Prostate gland (tissue), 2 donors: ENCODE data around the gene PRR14L. TPM values are rescaled to one million over a fixed set of nuclear protein-coding genes. Genes with fewer than 3 reads are reported as not detected.

Experiments used
- DNase-seq: peaks from one replicate; pipeline ENCODE4 v3.0.0-alpha.2; 2019; ENCODE audit warnings: low spot score
- H3K27ac ChIP-seq, 2 donors: fragments of 200-600 bp; sonication (generic); 2 replicates each; pipeline ENCODE4 v1.5.1; 2017 to 2019
- H3K27me3 ChIP-seq: fragments of 200-600 bp; sonication (generic); replicated peaks from 2 replicates; pipeline ENCODE4 v1.5.1; 2019; ENCODE audit not compliant: insufficient read depth
- H3K36me3 ChIP-seq, 2 donors: fragments of 200-600 bp; sonication (generic); 1 replicate in 1 of 2; 2 replicates in 1 of 2; pipeline versions ENCODE4 v1.5.1 to v1.8.1; 2017 to 2019
- H3K4me1 ChIP-seq: fragments of 200-600 bp; sonication (generic); replicated peaks from 2 replicates; pipeline ENCODE4 v1.5.1; 2019
- H3K4me3 ChIP-seq, 2 donors: fragments of 200-600 bp; sonication (generic); 2 replicates each; pipeline ENCODE4 v1.5.1; 2017 to 2019
- H3K9me3 ChIP-seq: fragments of 200-600 bp; sonication (generic); 2 replicates; pipeline ENCODE4 v1.5.1; 2017
- CTCF ChIP-seq, 4 experiments: fragments of 200-600 bp in 2 of 4; fragments of 450-650 bp in 2 of 4; sonication (generic) in 2 of 4; IDR thresholded peaks; 1 replicate in 3 of 4; 2 replicates in 1 of 4; pipeline ENCODE4 v1.5.1; 2016 to 2019; ENCODE audit warnings: antibody characterized with exemption in 4 of 4, mild to moderate bottlenecking in 2 of 4, moderate library complexity in 2 of 4
- POLR2A ChIP-seq: fragments of 450-650 bp; IDR thresholded peaks from one replicate; pipeline ENCODE4 v1.6.1; 2016; ENCODE audit warnings: antibody characterized with exemption, mild to moderate bottlenecking
- POLR2AphosphoS5 ChIP-seq: sonication (generic); formaldehyde crosslinking; IDR thresholded peaks from one replicate; pipeline ENCODE4 v1.6.1; 2017; ENCODE audit warnings: antibody characterized with exemption
- WGBS: methylation state at CpG from one replicate; pipeline ENCODE4 v1.1.5; 2018; 5-methylcytosine and 5-hydroxymethylcytosine counted together
- intact Hi-C: fragments of 100-400 bp; cut with DNase I; formaldehyde crosslinking; loops from one replicate; pipeline ENCODE4 v1.14.2; 2022
- total RNA-seq, 2 donors: library from RNA; depleted of rRNA; stranded (reverse); fragments of >200 nt; gene quantifications; one replicate each; pipeline ENCODE4 v1.1.0, GENCODE V29; 2016

Gene PRR14L
- total RNA-seq, 2 donors from 2014 or later = 17.7 to 42.4 TPM

DNA sequence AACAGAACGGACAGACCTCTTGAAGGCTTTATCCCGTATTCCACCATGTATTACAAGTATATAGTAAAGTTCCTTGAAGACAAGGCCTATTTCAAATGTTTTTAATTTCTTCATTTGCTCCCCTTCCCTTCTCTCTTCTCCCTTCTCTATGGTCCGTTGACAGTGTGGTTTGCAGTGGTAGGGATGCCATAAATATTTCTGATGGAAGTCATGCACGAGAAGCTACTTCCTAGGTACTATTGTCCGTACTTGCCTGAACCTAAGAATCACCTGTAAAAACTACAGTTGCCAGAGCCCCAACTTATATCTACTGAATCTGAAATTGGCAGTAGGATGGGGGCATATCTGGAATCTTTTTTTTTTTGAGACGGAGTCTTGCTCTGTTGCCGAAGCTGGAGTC, 90.7 kb downstream of the PRR14L start:
- 66% methylated on average over 7 of the region's 7 CpGs for WGBS
- no peaks in the 10 kb centered on the region for H3K9me3 ChIP-seq
- H3K27ac ChIP-seq = no peak overlapping the region
- no peaks in the 10 kb centered on the region for H3K4me1 ChIP-seq
- DNase-seq = no peak
- TF ChIP-seq POLR2AphosphoS5 = no peak
- no peak for TF ChIP-seq CTCF (IDR thresholded peaks at IDR 0.05)
- no peak for TF ChIP-seq POLR2A
- H3K4me3 ChIP-seq = no peak overlapping the region
- H3K36me3 ChIP-seq = no peaks in the 10 kb centered on the region
- no peaks in the 10 kb centered on the region for H3K27me3 ChIP-seq
- intact Hi-C loops = no loop called here

GRCh38 chr22:31654408-31654807, 95.5 kb downstream of the PRR14L start:
- no peak overlapping the region for H3K4me3 ChIP-seq
- H3K27ac ChIP-seq = no peak overlapping the region
- no peaks in the 10 kb centered on the region for H3K36me3 ChIP-seq
- intact Hi-C loops = no loop called here
- no peaks in the 10 kb centered on the region for H3K4me1 ChIP-seq
- TF ChIP-seq POLR2AphosphoS5 = no peak
- TF ChIP-seq POLR2A = no peak
- no peak for TF ChIP-seq CTCF (IDR thresholded peaks at IDR 0.05)
- WGBS = 97% methylated on average over 5 of the region's 5 CpGs
- no peaks in the 10 kb centered on the region for H3K9me3 ChIP-seq
- DNase-seq = no peak
- no peaks in the 10 kb centered on the region for H3K27me3 ChIP-seq

DNA sequence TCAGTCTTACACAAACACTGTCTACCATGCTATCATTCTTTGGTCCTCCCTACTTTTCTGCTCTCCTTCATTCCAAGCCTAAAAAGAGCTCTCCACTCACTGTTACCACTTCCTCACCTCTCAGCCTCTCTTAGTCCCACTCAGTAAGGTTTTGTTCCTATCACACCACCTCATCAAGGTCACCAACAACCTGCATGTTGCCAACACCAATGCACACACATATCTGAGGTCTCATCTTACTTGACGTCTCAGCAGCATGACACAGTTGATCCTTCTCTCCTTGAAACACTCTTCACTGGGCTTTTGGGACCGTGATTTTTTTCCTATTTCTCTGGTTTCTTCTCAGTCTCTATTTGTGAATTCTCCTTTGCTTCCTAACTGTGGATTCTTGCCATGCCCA, 96.0 kb downstream of the PRR14L start:
- no peak overlapping the region for H3K27ac ChIP-seq
- no peak for DNase-seq
- H3K4me1 ChIP-seq = no peaks in the 10 kb centered on the region
- H3K4me3 ChIP-seq = no peak overlapping the region
- TF ChIP-seq CTCF (IDR thresholded peaks at IDR 0.05) (no peak), POLR2A (no peak), POLR2AphosphoS5 (no peak)
- H3K27me3 ChIP-seq = no peaks in the 10 kb centered on the region
- intact Hi-C loops = no loop called here
- no peaks in the 10 kb centered on the region for H3K9me3 ChIP-seq
- no peaks in the 10 kb centered on the region for H3K36me3 ChIP-seq
- WGBS = 83% methylated on average over 2 of the region's 2 CpGs

DNA sequence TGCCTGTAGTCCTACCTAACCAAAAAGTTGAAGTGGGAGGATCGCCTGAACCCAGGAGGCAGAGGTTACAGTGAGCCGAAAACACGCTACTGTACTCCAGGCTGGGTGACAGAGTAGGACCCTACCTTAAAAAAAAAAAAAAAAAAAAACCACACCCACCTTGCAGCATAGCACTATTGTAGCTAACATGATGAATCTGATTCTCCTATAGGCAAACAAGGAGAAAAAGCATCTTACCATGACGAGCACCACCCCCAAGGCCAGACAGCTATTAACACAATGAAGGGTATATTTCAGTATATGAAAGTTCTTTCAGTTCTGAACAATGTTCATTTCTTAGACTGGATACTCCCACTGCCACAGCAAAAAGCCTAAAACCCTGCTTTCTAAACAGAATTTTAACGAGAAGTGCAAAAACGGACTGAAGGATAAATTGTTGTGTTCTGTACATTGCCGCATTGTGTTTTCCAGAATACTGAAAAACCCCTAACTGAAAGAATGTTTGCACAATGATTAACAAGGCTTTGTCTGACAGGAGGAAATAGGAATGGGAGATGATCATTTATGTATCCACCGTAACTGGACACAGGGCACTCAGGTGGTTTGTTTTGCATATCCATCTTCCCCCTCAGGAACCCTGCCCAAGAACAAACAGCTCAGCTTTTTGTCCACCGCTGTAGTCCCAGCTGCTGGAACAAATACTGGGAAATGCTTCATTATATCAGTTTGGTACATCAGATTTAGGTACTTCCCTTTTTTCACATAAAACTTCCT, 96.8 kb downstream of the PRR14L start:
- Histone ChIP-seq H3K27me3 (no peaks in the 10 kb centered on the region), H3K36me3 (no peaks in the 10 kb centered on the region), H3K9me3 (no peaks in the 10 kb centered on the region), H3K4me3 (no peak overlapping the region), H3K27ac (no peak overlapping the region), H3K4me1 (no peaks in the 10 kb centered on the region)
- WGBS = 49% methylated on average over 9 of the region's 9 CpGs
- TF ChIP-seq CTCF (IDR thresholded peaks at IDR 0.05) (no peak), POLR2AphosphoS5 (no peak), POLR2A (no peak)
- DNase-seq = no peak
- intact Hi-C loops = no loop called here

DNA sequence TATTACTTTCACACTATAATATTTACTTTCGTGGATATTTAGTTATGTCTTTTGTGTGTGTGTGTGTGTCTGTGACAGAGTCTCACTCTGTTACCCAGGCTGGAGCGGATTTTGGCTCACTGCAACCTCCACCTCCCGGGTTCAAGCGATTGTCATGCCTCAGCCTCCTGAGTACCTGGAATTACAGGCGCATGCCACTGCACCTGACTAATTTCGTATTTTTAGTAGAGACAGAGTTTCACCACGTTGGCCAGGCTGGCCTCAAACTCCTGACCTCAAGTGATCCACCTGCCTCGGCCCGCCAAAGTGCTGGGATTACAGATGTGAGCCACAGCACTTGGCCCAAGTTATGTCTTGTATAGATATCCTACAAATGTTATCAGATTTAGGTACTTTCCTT, 97.8 kb downstream of the PRR14L start:
- Histone ChIP-seq H3K9me3 (no peaks in the 10 kb centered on the region), H3K27ac (no peak overlapping the region), H3K4me1 (no peaks in the 10 kb centered on the region), H3K27me3 (no peaks in the 10 kb centered on the region), H3K4me3 (no peak overlapping the region), H3K36me3 (no peaks in the 10 kb centered on the region)
- TF ChIP-seq POLR2AphosphoS5 (no peak), POLR2A (no peak), CTCF (IDR thresholded peaks at IDR 0.05) (no peak)
- DNase-seq = no peak
- WGBS = 74% methylated on average over 9 of the region's 9 CpGs
- intact Hi-C loops = no loop called here
